Stimulated activated memory B cell treated with anti-CD40 and anti-IgM and Interleukin-4, amounts not matched to agents 10 μg/mL and 1 μg/mL and 100 μg/mL, for 72 hours (primary cell): ENCODE measurements around the gene CCDC88C.
A peak's percentile ranks its signal among the peaks of the same experiment; 100 is the strongest.

Experiments used
- ATAC-seq: fragments of 150-1000 bp; cut with Tn5 transposase; 2 replicates; pipeline ENCODE4 v1.10.0; 2021
- H3K27ac Mint-ChIP-seq: one replicate; pipeline ENCODE4 v1.8.0; 2022; ENCODE audit warnings: mild to moderate bottlenecking, mixed read lengths
- H3K27me3 Mint-ChIP-seq: one replicate; pipeline ENCODE4 v1.8.0; 2022; ENCODE audit warnings: mixed read lengths
- H3K36me3 Mint-ChIP-seq: one replicate; pipeline ENCODE4 v1.8.0; 2022; ENCODE audit warnings: mixed read lengths
- H3K4me1 Mint-ChIP-seq: one replicate; pipeline ENCODE4 v1.8.0; 2022; ENCODE audit warnings: mixed read lengths
- H3K4me3 Mint-ChIP-seq: one replicate; pipeline ENCODE4 v1.8.0; 2022; ENCODE audit warnings: mild to moderate bottlenecking, moderate library complexity, mixed read lengths
- H3K9me3 Mint-ChIP-seq: one replicate; pipeline ENCODE4 v1.8.0; 2022; ENCODE audit warnings: mixed read lengths

CCDC88C gene

GRCh38 chr14:91294153-91294552, 123.5 kb downstream of the CCDC88C start:
- ATAC-seq: no peak
- Mint-ChIP-seq H3K27ac (peak overlapping the region; percentile 82), H3K4me1 (no peaks in the 10 kb centered on the region), H3K9me3 (no peaks in the 10 kb centered on the region), H3K27me3 (no peaks in the 10 kb centered on the region), H3K36me3 (peaks cover 79% of the 10 kb centered on the region), H3K4me3 (no peak overlapping the region)

GRCh38 chr14:91293281-91293680, 124.3 kb downstream of the CCDC88C start:
- Mint-ChIP-seq H3K27me3 (no peaks in the 10 kb centered on the region), H3K4me1 (no peaks in the 10 kb centered on the region), H3K4me3 (no peak overlapping the region), H3K36me3 (peaks cover 76% of the 10 kb centered on the region), H3K27ac (peak overlapping the region; percentile 82), H3K9me3 (no peaks in the 10 kb centered on the region)
- ATAC-seq: peak; percentile 53

- no peak overlapping the region for H3K4me3 Mint-ChIP-seq
- no peaks in the 10 kb centered on the region for H3K4me1 Mint-ChIP-seq
- peak overlapping the region; percentile 82 for H3K27ac Mint-ChIP-seq
- no peaks in the 10 kb centered on the region for H3K9me3 Mint-ChIP-seq
- no peak for ATAC-seq
- peaks cover 72% of the 10 kb centered on the region for H3K36me3 Mint-ChIP-seq
- H3K27me3 Mint-ChIP-seq: no peaks in the 10 kb centered on the region
Observed at GRCh38 chr14:91292491-91292890, 125.1 kb downstream of the CCDC88C start.

- Mint-ChIP-seq H3K4me1 (no peaks in the 10 kb centered on the region), H3K36me3 (peaks cover 66% of the 10 kb centered on the region), H3K9me3 (no peaks in the 10 kb centered on the region), H3K27me3 (no peaks in the 10 kb centered on the region), H3K27ac (no peak overlapping the region), H3K4me3 (no peak overlapping the region)
- no peak for ATAC-seq
Observed at GRCh38 chr14:91291786-91292405, 125.7 kb downstream of the CCDC88C start.

GRCh38 chr14:91290986-91291385, 126.6 kb downstream of the CCDC88C start:
- Mint-ChIP-seq H3K27me3 (no peaks in the 10 kb centered on the region), H3K4me3 (no peak overlapping the region), H3K4me1 (peaks cover 7% of the 10 kb centered on the region), H3K36me3 (peaks cover 65% of the 10 kb centered on the region), H3K27ac (no peak overlapping the region), H3K9me3 (no peaks in the 10 kb centered on the region)
- no peak for ATAC-seq

- Mint-ChIP-seq H3K27me3 (no peaks in the 10 kb centered on the region), H3K27ac (peak overlapping the region; percentile 27), H3K36me3 (peaks cover 75% of the 10 kb centered on the region), H3K4me3 (no peak overlapping the region), H3K9me3 (no peaks in the 10 kb centered on the region), H3K4me1 (peaks cover 15% of the 10 kb centered on the region)
- no peak for ATAC-seq
Observed at GRCh38 chr14:91289464-91289863, 128.2 kb downstream of the CCDC88C start.

- peaks cover 76% of the 10 kb centered on the region for H3K36me3 Mint-ChIP-seq
- no peaks in the 10 kb centered on the region for H3K27me3 Mint-ChIP-seq
- H3K27ac Mint-ChIP-seq: no peak overlapping the region
- H3K9me3 Mint-ChIP-seq: no peaks in the 10 kb centered on the region
- peaks cover 15% of the 10 kb centered on the region for H3K4me1 Mint-ChIP-seq
- no peak overlapping the region for H3K4me3 Mint-ChIP-seq
- ATAC-seq: no peak
Observed at GRCh38 chr14:91288876-91289275, 128.7 kb downstream of the CCDC88C start.

GRCh38 chr14:91286530-91286937, 131.1 kb downstream of the CCDC88C start:
- Mint-ChIP-seq H3K4me3 (no peak overlapping the region), H3K4me1 (peaks cover 15% of the 10 kb centered on the region)
- ATAC-seq: peak; percentile 76

GRCh38 chr14:91284791-91285548, 132.7 kb downstream of the CCDC88C start:
- H3K9me3 Mint-ChIP-seq: no peaks in the 10 kb centered on the region
- peak overlapping the region; percentile 32 for H3K27ac Mint-ChIP-seq
- H3K36me3 Mint-ChIP-seq: peaks cover 63% of the 10 kb centered on the region
- no peaks in the 10 kb centered on the region for H3K27me3 Mint-ChIP-seq
- peaks cover 15% of the 10 kb centered on the region for H3K4me1 Mint-ChIP-seq
- no peak for ATAC-seq
- no peak overlapping the region for H3K4me3 Mint-ChIP-seq

More at GRCh38 chr14:91286530-91286937, 131.1 kb downstream of the CCDC88C start:
- peaks cover 71% of the 10 kb centered on the region for H3K36me3 Mint-ChIP-seq
- H3K9me3 Mint-ChIP-seq: no peaks in the 10 kb centered on the region
- H3K27ac Mint-ChIP-seq: peak overlapping the region; percentile 4
- no peaks in the 10 kb centered on the region for H3K27me3 Mint-ChIP-seq

- no peaks in the 10 kb centered on the region for H3K9me3 Mint-ChIP-seq
- H3K4me3 Mint-ChIP-seq: no peak overlapping the region
- ATAC-seq: no peak
- no peaks in the 10 kb centered on the region for H3K27me3 Mint-ChIP-seq
- H3K27ac Mint-ChIP-seq: peak overlapping the region; percentile 32
- peaks cover 63% of the 10 kb centered on the region for H3K36me3 Mint-ChIP-seq
- H3K4me1 Mint-ChIP-seq: peaks cover 15% of the 10 kb centered on the region
Observed at GRCh38 chr14:91284146-91284790, 133.4 kb downstream of the CCDC88C start.

GRCh38 chr14:91283666-91284065, 134.0 kb downstream of the CCDC88C start:
- ATAC-seq: no peak
- H3K4me3 Mint-ChIP-seq: no peak overlapping the region
- H3K9me3 Mint-ChIP-seq: no peaks in the 10 kb centered on the region
- H3K36me3 Mint-ChIP-seq: peaks cover 60% of the 10 kb centered on the region
- no peak overlapping the region for H3K27ac Mint-ChIP-seq
- H3K4me1 Mint-ChIP-seq: peaks cover 15% of the 10 kb centered on the region
- no peaks in the 10 kb centered on the region for H3K27me3 Mint-ChIP-seq

GRCh38 chr14:91282954-91283645, 134.5 kb downstream of the CCDC88C start:
- Mint-ChIP-seq H3K27me3 (no peaks in the 10 kb centered on the region), H3K36me3 (peaks cover 60% of the 10 kb centered on the region), H3K4me3 (no peak overlapping the region)

GRCh38 chr14:91281346-91281745, 136.3 kb downstream of the CCDC88C start:
- peaks cover 71% of the 10 kb centered on the region for H3K36me3 Mint-ChIP-seq
- no peak overlapping the region for H3K4me3 Mint-ChIP-seq
- H3K4me1 Mint-ChIP-seq: peaks cover 11% of the 10 kb centered on the region
- H3K9me3 Mint-ChIP-seq: no peaks in the 10 kb centered on the region
- no peak overlapping the region for H3K27ac Mint-ChIP-seq
- no peak for ATAC-seq
- no peaks in the 10 kb centered on the region for H3K27me3 Mint-ChIP-seq

More at GRCh38 chr14:91282954-91283645, 134.5 kb downstream of the CCDC88C start:
- ATAC-seq: no peak
- Mint-ChIP-seq H3K27ac (peak overlapping the region; percentile 74), H3K4me1 (peaks cover 15% of the 10 kb centered on the region), H3K9me3 (no peaks in the 10 kb centered on the region)

GRCh38 chr14:91280129-91280528, 137.5 kb downstream of the CCDC88C start:
- no peak for ATAC-seq
- peaks cover under 1% of the 10 kb centered on the region for H3K4me1 Mint-ChIP-seq
- H3K27me3 Mint-ChIP-seq: no peaks in the 10 kb centered on the region
- H3K36me3 Mint-ChIP-seq: peaks cover 67% of the 10 kb centered on the region
- H3K9me3 Mint-ChIP-seq: no peaks in the 10 kb centered on the region
- H3K4me3 Mint-ChIP-seq: no peak overlapping the region
- H3K27ac Mint-ChIP-seq: no peak overlapping the region

- Mint-ChIP-seq H3K4me3 (no peak overlapping the region), H3K9me3 (no peaks in the 10 kb centered on the region), H3K27ac (no peak overlapping the region), H3K4me1 (no peaks in the 10 kb centered on the region), H3K27me3 (no peaks in the 10 kb centered on the region), H3K36me3 (peaks cover 67% of the 10 kb centered on the region)
- ATAC-seq: no peak
Observed at GRCh38 chr14:91279354-91279753, 138.3 kb downstream of the CCDC88C start.
